GM12873 (cell line): ENCODE results near the gene MED19.

ENCODE experiments used
- TF ChIP-seq, protein P1 (sequence below): IDR thresholded peaks from 2 replicates; pipeline ENCODE4 v1.5.1; 2012; ENCODE audit warnings: low read depth, mild to moderate bottlenecking, moderate library complexity, low read length, control low read depth; ENCODE audit not compliant: insufficient read depth; ENCODE audit errors: missing control alignments

Gene MED19

DNA sequence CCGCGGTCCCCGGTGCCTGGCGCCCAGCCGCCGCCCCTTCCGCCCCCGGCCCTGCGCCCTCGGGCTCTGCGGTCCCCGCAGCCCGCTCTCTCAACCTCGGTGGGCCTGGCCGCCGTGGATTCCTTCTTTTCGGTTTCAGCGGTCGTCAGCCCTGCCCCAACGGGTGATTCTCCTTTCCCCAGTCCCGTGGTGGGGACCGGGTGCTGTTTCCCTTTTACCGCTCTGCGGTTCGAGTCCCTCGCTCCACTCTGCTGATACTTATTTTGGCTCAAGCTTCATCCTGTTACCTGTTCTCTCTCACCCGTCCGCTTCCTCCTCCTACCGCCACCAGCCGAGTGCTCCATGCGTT, 43.6 kb downstream of the MED19 start:
- TF ChIP-seq, protein P1, sequence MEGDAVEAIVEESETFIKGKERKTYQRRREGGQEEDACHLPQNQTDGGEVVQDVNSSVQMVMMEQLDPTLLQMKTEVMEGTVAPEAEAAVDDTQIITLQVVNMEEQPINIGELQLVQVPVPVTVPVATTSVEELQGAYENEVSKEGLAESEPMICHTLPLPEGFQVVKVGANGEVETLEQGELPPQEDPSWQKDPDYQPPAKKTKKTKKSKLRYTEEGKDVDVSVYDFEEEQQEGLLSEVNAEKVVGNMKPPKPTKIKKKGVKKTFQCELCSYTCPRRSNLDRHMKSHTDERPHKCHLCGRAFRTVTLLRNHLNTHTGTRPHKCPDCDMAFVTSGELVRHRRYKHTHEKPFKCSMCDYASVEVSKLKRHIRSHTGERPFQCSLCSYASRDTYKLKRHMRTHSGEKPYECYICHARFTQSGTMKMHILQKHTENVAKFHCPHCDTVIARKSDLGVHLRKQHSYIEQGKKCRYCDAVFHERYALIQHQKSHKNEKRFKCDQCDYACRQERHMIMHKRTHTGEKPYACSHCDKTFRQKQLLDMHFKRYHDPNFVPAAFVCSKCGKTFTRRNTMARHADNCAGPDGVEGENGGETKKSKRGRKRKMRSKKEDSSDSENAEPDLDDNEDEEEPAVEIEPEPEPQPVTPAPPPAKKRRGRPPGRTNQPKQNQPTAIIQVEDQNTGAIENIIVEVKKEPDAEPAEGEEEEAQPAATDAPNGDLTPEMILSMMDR: no peak

DNA sequence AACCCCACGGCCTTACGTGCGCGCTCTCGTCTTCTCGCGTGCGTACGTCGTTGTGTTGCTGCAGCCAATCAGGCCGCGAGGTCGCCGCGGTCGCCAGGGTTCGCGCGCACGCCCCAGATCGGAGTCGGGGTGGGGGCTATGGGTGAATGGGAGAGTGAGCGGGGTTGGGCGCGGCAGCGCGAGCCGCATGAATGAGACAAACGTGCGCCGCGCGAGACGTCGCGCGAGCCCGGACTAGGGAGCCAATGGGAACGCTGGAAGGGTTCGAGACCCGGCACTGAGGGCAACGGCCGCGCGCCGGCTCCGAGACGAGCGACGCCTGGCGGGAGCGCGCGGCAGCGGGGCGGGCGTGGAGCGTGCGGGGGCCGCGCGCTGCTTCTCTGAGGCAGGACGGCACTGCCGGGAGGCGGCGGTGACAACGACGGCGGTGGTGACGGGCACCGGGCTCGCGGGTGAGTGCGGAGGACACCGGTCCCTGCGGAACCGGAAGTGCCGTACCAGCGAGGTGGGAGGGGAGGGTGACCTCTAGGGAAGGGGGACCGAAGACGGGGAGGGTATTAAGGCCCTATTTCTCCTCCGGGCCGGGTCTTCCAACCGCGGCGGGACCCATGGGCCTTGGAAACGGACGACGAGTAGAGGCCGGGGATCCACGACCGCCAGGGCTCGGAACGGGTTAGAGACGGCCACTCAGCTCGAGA, 44.1 kb downstream of the MED19 start, which contains the start of gene ZDHHC5:
Gene ZDHHC5, plus strand, starts transcription at position 379 of the 698 bp plus-strand sequence. CDS start 4,977 bp downstream, outside the sequence.
- TF ChIP-seq, protein P1: peak; percentile 49

DNA sequence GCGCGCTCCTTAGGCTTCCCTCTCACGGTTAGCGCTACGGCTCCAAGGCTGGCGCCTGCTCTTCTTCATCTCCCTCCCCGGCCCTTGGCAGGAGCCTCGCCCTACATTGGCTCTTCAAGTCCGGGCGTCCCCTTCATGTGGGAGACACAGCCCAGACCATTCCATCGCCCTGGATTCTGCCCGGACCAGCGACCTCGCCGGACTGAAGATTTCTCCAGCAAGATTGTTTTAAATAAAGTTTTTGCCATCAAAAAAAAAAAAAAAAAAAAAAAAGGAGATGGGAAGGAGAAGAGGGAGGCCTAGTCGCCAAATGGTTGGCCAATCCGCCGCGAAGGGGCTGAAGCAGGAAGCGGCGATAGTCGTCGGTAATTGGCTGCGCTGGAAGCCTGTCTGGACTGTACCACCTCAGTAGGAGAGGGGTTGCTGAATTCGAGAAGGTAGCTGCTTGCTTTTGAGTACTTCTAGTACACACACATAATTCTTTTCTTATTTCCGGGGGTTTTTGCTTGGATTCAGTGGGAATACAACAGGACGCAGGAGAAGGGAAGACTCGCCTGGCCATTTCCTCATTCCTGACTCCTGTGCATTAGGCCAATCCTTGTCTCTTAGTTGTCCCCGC, 44.8 kb downstream of the MED19 start:
- TF ChIP-seq, protein P1: no peak

DNA sequence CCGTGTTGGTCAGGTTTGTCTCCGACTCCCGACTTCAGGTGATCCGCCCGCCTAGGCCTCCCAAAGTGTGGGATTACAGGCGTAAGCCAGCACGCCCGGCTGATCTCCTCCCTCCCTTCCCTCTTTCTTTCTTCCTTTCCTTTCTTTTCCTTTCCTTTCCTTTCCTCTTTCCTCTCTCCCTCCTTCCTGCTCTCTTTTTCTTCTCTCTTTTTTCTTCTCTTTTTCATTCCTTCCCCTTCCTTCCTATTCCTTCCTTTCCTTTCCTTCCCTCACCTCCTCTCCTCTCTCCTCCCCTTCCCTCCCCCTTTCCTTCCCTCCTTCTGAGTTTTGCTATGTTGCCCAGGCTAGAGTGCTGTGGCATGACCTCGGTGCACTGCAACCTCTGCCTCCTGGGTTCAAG, 48.0 kb downstream of the MED19 start:
- TF ChIP-seq, protein P1: no peak

DNA sequence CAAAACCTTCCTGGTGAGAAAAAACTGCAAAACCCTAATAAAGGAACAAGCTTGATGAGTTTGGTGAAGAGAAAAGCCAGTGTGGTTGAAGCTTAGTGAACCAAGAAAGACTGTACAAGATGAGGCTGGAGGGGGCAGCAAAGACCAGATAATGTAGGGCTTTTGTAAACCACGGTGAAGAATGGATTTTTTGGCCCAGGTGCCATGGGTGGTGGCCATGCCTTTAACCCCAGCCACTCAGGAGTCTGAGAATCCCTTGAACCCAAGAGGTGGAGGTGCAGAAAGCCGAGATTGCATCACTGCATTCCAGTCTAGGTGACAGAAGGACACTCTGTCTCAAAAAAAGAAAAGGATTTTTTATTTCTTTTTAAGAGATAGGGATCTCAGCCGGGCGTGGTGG, 49.1 kb downstream of the MED19 start:
- TF ChIP-seq, protein P1: peak; percentile 30

DNA sequence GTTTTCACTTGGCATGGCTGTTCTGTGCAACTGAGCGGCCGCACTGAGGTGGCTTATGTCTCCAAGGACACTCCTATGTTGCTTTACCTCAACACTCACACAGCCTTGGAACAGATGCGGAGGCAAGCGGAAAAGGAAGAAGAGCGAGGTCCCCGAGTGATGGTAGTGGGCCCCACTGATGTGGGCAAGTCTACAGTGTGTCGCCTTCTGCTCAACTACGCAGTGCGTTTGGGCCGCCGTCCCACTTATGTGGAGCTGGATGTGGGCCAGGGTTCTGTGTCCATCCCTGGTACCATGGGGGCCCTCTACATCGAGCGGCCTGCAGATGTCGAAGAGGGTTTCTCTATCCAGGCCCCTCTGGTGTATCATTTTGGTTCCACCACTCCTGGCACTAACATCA, 52.3 kb downstream of the MED19 start:
- TF ChIP-seq, protein P1: no peak

DNA sequence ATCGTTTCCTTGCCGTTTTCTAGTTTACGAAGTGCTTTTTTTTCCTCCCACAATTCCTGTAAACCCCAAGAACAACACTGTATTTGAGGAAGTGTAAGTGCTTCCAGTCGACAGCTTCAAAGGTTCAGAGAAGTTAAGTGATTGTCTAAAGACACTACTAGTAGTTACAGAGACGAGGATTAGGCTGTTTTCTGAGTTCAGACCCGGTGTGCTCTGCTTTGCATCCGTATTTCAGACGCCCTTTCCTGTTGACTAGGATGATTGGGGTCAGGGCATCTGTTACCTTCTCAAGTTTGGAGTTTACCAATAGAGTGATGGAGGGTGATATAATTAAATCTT, 54.0 kb downstream of the MED19 start:
- TF ChIP-seq, protein P1: no peak
